ENCODE results near the gene DMBX1. TPM values are rescaled to one million over a fixed set of nuclear protein-coding genes. Genes with fewer than 3 reads are reported as not detected.

The DMBX1 gene
- total RNA-seq, 1 donor from 2014 or later, result not detected

GRCh38 chr1:46480959-46481646, 8.5 kb upstream of the DMBX1 start:
- ATAC-seq (peak; percentile 74), DNase-seq (ENCODE audit: low spot score) (no peak)

GRCh38 chr1:46481961-46482360, 7.7 kb upstream of the DMBX1 start:
- ATAC-seq (no peak), DNase-seq (ENCODE audit: low spot score) (no peak)

GRCh38 chr1:46483589-46483988, 6.0 kb upstream of the DMBX1 start:
- DNase-seq (ENCODE audit: low spot score), result no peak

DNA sequence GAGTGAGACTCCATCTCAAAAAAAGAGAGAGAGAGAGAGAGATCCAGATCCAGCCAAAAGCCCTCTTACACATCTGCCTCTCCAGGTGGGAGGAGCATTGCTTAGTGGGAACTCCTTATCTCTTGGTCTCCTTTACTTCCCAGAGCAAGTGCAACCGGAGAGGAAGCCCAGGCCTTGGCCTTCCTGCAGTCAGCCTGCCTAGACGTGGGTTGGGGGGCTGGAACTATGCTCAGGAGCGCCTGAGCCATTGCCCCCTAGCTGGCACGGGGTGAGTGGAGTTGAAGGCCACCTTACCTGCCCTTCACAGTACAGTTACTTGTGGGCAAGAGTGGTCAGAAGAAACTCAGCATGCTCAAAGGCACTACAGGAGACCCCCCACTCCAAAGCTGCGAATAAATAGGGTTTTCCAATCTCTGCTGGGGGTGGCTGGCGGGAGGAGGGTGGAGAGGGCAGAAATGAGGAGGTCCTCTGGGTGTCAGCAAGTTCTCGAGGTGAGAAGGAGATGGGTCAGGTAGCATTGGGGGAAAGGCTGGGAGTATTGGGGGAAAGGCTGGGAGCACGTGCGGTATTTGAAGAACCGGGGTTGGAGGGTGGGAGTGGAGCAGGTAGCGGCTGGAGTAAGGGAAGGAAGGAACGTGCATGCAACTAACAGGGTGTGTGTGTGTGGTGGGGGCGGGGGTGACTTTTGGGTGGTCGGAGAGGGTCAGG, 4.7 kb upstream of the DMBX1 start:
- DNase-seq (ENCODE audit: low spot score) (no peak), ATAC-seq (no peak)

More at GRCh38 chr1:46483589-46483988, 6.0 kb upstream of the DMBX1 start:
- ATAC-seq, result no peak

GRCh38 chr1:46485564-46486431, 3.8 kb upstream of the DMBX1 start:
- no peak for ATAC-seq
- no peak for DNase-seq (ENCODE audit: low spot score)

DNA sequence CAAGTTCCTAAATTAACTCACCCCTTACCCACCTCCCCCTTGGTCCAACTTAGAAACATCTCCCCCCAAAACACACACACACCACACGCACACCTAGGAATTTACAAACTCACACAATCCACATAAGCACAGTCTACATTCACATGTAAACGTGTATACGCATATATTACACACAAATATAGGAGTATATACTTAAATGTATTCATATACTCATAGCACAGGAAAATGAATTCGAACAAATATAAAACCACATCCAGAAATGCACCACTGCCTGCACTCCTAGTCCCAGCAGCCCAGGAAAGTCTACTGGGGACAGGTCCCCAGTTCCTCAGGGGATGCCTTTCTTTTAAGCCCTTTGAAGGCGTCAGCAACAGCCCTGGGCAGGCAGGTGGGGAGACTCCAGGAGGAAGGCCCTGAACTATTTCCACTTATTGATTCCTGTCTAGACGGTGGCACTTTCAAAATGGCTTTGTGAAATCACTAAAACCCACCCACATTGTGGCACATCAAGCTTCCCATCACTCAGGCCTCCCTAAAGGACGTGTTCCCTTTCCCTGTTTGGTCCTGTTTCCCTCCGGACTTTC, 3.1 kb upstream of the DMBX1 start:
- DNase-seq (ENCODE audit: low spot score) (no peak), ATAC-seq (no peak)

DNA sequence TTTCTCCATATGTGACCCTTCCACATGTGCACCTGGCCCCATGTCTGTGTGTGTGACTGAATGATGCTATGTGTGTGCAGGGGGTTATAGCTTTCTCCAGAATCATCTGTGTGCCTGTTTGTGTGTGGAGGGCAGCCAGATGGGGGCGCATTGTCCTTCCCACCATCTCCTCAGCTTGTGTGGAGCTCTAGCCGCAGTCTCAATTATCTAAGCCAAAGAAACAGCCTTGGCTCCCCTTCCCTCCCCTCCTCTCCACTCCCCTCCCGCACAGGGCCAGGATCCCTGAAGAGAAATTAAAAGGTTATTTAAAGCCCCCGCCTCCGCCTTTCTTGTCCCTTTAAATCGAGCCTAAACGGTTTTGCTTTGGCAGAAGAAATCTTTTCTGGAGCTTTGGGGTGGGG, 1.8 kb upstream of the DMBX1 start:
- ATAC-seq (no peak), DNase-seq (ENCODE audit: low spot score) (no peak)

GRCh38 chr1:46488343-46489168, 1.1 kb upstream of the DMBX1 start:
- DNase-seq (ENCODE audit: low spot score) (no peak), ATAC-seq (no peak)

DNA sequence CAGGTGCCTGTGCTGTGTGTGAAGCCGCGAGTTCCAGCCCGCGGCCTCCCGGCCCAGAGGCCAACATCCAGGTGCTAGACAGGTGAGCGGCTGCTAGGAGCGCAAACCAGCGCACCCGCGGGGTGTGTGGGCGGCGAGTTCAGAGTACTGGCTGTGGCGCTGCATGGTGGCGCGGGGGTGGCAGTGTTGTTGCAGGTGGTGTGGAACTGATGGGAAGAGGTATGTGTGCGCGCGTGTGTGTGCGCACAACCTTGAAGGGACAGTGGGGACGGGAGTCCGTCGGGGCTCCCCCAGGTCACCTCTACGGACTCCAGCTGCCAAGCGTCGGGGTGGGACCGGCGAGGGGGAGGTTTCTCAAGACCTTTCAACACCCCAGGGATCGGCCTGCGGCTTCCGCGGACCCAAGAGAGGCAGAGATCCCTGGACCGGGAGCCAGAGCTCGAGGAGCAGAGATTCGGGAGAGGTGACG, 433 bp upstream of the DMBX1 start:
- peak; percentile 52 for ATAC-seq
- no peak for DNase-seq (ENCODE audit: low spot score)

DNA sequence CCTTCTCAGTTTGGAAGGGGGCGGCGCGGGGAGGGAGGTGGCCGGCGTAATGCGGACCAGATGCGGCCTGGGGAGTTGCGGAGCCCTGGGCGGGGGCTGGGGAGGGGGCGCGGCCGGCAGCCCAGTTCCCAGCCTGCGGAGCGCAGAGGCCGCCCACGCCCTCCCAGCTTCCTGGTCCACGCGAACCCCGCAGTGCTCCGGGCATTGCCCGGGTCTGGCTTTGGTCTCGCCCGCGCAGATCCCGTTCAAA, 695 bp downstream of the DMBX1 start:
- DNase-seq (ENCODE audit: low spot score) (no peak), ATAC-seq (no peak)

- no peak for ATAC-seq
- no peak for DNase-seq (ENCODE audit: low spot score)
Measured at GRCh38 chr1:46490656-46491442, 1.2 kb downstream of the DMBX1 start.

- ATAC-seq, result no peak
- no peak for DNase-seq (ENCODE audit: low spot score)
Measured at GRCh38 chr1:46491443-46492268, 2.0 kb downstream of the DMBX1 start.

GRCh38 chr1:46492269-46492853, 2.7 kb downstream of the DMBX1 start:
- DNase-seq (ENCODE audit: low spot score), result no peak
- ATAC-seq, result no peak

GRCh38 chr1:46492871-46493270, 3.2 kb downstream of the DMBX1 start:
- no peak for DNase-seq (ENCODE audit: low spot score)
- no peak for ATAC-seq

- DNase-seq (ENCODE audit: low spot score), result no peak
- ATAC-seq, result no peak
Measured at GRCh38 chr1:46493316-46494032, 3.8 kb downstream of the DMBX1 start.

GRCh38 chr1:46494910-46495309, 5.3 kb downstream of the DMBX1 start:
- ATAC-seq (peak; percentile 46), DNase-seq (ENCODE audit: low spot score) (no peak)

DNA sequence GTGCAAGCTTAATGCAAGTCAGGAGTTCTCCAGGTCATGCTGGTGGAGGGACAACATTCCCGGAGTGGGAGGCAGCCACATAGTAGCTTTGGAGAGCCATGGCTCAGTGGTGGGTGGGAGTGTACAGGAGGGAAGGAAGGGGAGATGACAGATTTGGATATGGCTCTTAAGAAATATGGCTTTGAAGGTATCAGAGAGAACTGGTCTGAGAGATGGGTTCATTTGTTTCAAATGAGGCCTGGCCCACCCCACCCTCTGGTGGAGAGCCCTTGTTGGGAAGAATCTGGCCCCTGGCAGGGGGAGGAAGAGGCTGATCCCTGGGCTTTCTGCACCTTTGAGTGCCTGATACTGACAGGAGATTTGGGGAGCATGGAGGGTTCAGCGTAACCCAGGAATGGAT, 6.1 kb downstream of the DMBX1 start:
- ATAC-seq (no peak), DNase-seq (ENCODE audit: low spot score) (no peak)

DNA sequence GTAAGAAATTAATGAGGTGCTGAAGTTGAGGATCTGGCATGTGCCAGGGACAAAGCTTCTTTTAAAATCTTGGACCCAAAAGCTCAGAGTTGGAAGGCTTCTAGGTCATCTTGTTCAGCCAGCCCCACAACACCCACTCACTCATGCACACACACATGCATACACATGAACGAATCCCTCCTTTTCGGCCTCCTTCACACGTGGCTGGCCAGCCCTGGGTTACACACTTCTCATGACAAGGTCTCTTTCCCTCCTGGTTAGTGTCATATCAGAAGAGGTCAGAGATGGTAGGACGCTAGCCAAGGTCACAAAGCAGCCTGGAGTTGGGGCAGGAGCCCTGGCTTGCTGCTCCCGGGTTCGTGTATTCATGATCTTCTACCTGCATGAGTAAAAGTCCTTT, 6.9 kb downstream of the DMBX1 start:
- no peak for DNase-seq (ENCODE audit: low spot score)
- no peak for ATAC-seq

All from left lobe of liver (tissue), 2 donors.